ENCODE results near the gene PTDSS2.

Gene PTDSS2

DNA sequence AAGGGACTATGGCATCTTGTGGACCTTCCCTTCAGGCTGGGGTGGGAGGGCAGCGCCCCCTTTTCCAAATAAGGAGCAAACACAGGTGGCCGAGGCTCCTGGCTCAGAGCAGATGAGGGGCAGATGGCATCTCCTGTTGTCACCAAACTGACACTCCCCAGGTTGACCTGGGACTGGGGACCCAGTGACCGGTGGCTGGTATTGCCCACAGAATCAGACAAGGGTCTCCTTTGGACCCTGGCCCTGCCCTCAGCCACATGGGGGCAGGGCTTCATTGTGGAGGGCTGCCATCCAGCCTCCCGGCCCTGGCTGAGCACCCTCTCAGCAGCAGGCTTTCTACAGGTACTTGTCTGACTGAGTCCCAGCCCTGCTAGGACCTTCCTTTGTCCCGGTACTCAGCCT is 34.4 kb upstream of the PTDSS2 start:
- Histone ChIP-seq H3K4me3 (ENCODE audit: insufficient read depth, low read depth, low read length, poor library complexity, severe bottlenecking) (peak overlapping the region; percentile 69), H3K27me3 (replicated peaks; ENCODE audit: control insufficient read depth, insufficient read depth, low read length, poor library complexity, severe bottlenecking) (no peaks in the 10 kb centered on the region), H3K9me3 (ENCODE audit: control insufficient read depth, low read length) (no peaks in the 10 kb centered on the region), H3K36me3 (ENCODE audit: control insufficient read depth, insufficient read depth, low read length) (no peaks in the 10 kb centered on the region), H3K4me1 (ENCODE audit: control insufficient read depth, insufficient read depth, low read length, poor library complexity, severe bottlenecking) (peaks cover 27% of the 10 kb centered on the region), H3K27ac (ENCODE audit: insufficient read depth, low read length, poor library complexity, severe bottlenecking) (peak overlapping the region; percentile 78)
- DNase-seq, result no peak

DNA sequence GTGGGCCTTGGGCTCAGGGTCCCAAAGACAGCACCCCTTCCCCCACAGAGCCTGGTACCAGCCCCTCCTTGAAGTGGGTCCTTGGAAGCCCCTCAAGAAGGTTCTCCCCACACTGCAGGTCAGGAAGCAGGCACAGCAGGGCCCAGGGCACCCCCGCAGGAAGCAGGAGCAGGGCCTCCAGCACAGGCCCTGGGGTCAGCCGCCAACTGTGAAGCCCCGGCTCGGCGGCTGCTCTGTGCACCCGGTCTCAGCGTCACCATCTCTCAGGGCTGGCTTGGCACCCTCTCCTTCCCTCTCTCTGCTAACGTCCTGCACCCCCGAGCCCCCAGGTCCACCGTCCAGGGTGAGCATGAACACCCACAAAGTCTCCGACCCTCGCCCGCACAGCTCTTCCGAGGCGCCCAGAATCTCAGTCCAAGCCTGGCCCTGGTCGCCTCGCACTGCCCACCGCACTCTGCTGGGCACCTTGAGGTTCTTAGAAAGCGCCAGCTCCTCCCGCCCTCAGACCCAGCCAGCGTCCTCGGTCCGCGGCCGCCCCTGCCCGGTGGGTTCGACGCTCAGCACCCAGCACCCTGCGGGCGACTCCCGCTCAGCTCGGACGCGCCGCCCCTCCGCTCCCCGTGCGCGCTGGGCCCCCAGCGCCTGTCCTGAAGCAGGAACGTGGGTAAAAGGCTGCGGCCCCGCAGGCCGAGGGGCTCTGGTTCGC is 33.9 kb upstream of the PTDSS2 start:
- peak overlapping the region; percentile 69 for H3K4me3 ChIP-seq (ENCODE audit: insufficient read depth, low read depth, low read length, poor library complexity, severe bottlenecking)
- no peaks in the 10 kb centered on the region for H3K9me3 ChIP-seq (ENCODE audit: control insufficient read depth, low read length)
- peaks cover 27% of the 10 kb centered on the region for H3K4me1 ChIP-seq (ENCODE audit: control insufficient read depth, insufficient read depth, low read length, poor library complexity, severe bottlenecking)
- peak overlapping the region; percentile 78 for H3K27ac ChIP-seq (ENCODE audit: insufficient read depth, low read length, poor library complexity, severe bottlenecking)
- no peaks in the 10 kb centered on the region for H3K36me3 ChIP-seq (ENCODE audit: control insufficient read depth, insufficient read depth, low read length)
- no peak for DNase-seq
- no peaks in the 10 kb centered on the region for H3K27me3 ChIP-seq (replicated peaks; ENCODE audit: control insufficient read depth, insufficient read depth, low read length, poor library complexity, severe bottlenecking)

DNA sequence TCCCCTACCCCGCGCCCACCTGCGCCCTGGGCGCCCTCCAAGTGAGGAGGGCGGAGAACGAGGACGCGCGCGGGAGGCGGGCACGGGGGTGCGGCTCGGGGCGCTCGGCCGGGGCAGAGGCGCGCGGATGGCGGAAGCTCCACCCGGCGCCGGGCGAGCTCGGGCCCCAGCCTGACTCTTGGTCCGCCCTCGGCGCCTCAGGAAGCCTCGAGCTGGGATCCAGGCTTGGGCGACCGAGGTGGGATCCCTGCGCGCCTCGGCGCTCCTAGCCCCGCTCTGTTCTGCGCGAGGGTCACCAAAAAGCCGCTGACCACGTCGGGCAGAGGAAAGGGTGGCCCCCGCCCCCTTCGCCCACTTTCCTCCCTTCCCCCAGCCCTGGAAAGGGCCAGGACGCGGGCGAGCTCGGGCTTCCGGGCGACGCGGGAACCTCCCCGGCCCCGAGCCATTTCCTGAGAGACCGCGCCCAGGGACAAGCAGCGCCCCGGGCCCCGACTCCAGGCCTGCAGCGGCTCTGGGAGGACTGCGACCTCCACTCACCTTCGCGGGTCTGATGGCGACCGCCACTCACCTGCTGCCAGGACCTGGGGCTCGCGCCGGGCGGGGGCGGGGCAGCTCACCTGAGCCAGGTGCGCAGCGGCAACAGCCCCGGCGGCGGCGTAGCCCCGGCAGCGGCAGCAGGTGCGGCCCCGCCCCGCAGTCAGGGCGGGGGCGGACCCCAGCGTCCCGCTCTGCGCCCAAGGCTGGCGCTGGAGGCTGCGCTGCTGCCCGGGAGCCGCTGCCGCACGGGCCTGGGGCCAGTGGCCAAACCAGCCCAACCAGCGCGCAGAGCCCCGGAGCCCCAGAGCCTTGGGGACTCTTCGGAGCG is 33.1 kb upstream of the PTDSS2 start:
- DNase-seq, result peak in 1 of 3 donors; percentile 19
- Histone ChIP-seq H3K4me3 (ENCODE audit: insufficient read depth, low read depth, low read length, poor library complexity, severe bottlenecking) (peak overlapping the region; percentile 69), H3K27me3 (replicated peaks; ENCODE audit: control insufficient read depth, insufficient read depth, low read length, poor library complexity, severe bottlenecking) (no peaks in the 10 kb centered on the region), H3K36me3 (ENCODE audit: control insufficient read depth, insufficient read depth, low read length) (no peaks in the 10 kb centered on the region), H3K9me3 (ENCODE audit: control insufficient read depth, low read length) (no peaks in the 10 kb centered on the region), H3K4me1 (ENCODE audit: control insufficient read depth, insufficient read depth, low read length, poor library complexity, severe bottlenecking) (peaks cover 27% of the 10 kb centered on the region), H3K27ac (ENCODE audit: insufficient read depth, low read length, poor library complexity, severe bottlenecking) (peak overlapping the region; percentile 78)

DNA sequence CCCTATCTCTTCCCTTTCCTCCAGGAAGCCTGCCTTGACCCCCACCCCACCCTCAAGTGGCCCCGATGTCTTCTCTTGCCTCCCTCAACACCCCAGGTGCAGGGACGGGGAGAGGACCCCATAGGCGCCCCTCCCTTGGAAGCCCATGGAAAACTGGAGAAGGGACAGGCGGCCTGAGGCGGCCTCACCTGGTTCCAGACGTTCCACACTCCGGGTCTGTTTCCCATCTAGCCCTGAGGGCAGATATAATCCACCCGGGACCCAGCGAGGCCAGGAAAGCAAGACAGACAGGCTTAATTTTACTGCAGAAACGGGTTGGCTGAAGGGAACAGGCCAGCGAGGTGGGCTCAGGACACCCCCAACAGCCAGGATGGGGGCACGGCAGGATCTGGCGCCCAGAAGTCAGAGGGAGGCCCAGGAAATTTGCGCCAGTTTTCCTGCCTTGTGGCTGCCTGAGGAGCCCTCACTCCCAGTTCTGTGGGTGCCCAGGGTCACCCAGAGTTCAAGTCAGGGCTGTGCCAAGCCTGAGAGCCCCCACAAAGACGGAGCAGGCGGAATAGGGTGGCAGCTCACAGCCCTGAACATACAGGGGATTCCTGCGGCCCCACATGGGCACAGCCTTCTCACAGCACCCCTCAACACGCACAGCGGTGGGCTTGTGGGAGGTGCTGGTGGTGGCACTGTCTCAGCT is 32.3 kb upstream of the PTDSS2 start:
- Histone ChIP-seq H3K9me3 (ENCODE audit: control insufficient read depth, low read length) (no peaks in the 10 kb centered on the region), H3K36me3 (ENCODE audit: control insufficient read depth, insufficient read depth, low read length) (no peaks in the 10 kb centered on the region), H3K4me1 (ENCODE audit: control insufficient read depth, insufficient read depth, low read length, poor library complexity, severe bottlenecking) (peaks cover 24% of the 10 kb centered on the region), H3K4me3 (ENCODE audit: insufficient read depth, low read depth, low read length, poor library complexity, severe bottlenecking) (no peak overlapping the region), H3K27me3 (replicated peaks; ENCODE audit: control insufficient read depth, insufficient read depth, low read length, poor library complexity, severe bottlenecking) (no peaks in the 10 kb centered on the region), H3K27ac (ENCODE audit: insufficient read depth, low read length, poor library complexity, severe bottlenecking) (peak overlapping the region; percentile 78)
- no peak for DNase-seq

DNA sequence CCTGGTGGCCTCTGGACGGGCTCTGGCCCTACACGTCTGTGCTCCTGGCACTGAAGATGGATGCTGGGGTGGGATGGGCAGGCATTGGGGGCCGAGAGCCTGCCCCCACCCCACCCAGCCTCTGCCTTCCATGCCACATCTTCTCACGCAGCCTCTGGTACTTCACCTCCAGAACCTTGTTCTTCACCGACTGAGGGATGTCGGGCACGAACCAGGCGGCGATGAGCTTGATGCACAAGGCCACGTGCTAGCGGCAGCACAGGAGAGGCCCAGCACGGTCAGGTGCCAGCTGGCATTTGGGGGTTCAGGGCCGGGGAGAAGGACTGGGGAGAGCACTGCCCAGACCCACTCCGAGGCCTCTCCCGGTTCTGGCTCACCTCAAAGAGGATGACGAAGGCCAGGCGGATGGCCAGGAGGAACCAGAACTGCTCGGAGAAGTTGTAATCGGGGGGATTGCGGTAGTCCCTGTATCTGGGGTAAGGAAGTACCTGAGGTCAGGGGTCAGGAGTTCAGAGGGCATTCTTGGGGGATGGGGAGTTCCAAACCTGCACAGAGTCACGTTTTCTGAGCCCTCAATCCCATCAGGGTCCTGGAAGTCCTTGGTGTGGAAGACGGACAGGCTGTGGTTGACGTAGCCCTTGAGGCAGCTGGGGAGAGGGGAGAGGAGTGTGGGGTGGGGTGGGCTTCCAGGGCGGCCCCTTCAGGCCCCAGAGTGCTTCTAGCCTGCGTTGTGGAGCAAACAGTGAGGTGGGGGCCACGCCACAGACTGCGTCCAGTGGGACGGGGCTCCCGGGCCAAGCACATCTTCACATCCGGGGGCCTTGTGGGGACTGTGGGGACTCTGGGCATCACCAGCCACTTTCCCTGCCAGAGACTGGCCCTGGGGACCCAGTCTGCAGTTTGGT is 31.5 kb upstream of the PTDSS2 start:
- H3K36me3 ChIP-seq (ENCODE audit: control insufficient read depth, insufficient read depth, low read length), result no peaks in the 10 kb centered on the region
- no peaks in the 10 kb centered on the region for H3K9me3 ChIP-seq (ENCODE audit: control insufficient read depth, low read length)
- peaks cover 18% of the 10 kb centered on the region for H3K4me1 ChIP-seq (ENCODE audit: control insufficient read depth, insufficient read depth, low read length, poor library complexity, severe bottlenecking)
- H3K27me3 ChIP-seq (replicated peaks; ENCODE audit: control insufficient read depth, insufficient read depth, low read length, poor library complexity, severe bottlenecking), result no peaks in the 10 kb centered on the region
- no peak overlapping the region for H3K4me3 ChIP-seq (ENCODE audit: insufficient read depth, low read depth, low read length, poor library complexity, severe bottlenecking)
- DNase-seq, result no peak
- no peak overlapping the region for H3K27ac ChIP-seq (ENCODE audit: insufficient read depth, low read length, poor library complexity, severe bottlenecking)

DNA sequence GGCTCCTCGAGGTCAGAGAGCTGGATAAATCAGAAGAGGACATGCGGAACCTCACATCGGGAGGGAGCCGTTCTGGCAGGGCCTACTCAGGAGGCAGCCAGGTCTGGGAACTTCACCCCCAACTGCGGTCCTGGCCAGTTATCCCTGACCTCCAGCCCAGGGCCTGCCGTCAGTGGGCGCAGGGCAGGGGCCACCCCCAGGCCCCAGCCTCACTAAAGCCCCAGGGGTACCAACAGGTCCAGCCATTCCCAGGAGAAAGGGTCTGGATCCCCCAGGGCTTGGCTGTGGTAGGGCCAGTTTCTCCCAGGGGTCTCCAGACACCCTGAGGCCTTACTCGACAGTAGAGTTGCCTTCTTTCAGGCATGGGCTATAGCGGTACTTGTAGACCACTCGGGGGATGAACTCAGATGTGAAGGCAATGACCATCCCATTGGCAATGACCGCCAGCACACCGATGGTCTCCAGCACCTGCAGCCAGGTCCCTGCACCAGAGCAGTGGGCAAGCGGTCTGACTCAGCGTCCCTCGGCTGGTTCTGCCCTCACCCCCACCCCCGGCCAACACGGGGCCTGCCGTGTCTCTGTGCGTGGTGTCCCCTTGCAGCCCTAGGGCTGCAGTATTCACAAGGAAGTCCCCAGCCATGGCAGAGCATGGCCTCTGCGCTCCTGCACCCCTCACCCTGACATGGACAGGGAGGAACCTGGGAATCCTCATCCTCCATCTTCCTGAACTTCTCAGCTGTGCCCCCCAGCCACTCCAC is 30.7 kb upstream of the PTDSS2 start:
- Histone ChIP-seq H3K4me3 (ENCODE audit: insufficient read depth, low read depth, low read length, poor library complexity, severe bottlenecking) (no peak overlapping the region), H3K9me3 (ENCODE audit: control insufficient read depth, low read length) (no peaks in the 10 kb centered on the region), H3K4me1 (ENCODE audit: control insufficient read depth, insufficient read depth, low read length, poor library complexity, severe bottlenecking) (peaks cover 18% of the 10 kb centered on the region), H3K36me3 (ENCODE audit: control insufficient read depth, insufficient read depth, low read length) (no peaks in the 10 kb centered on the region), H3K27me3 (replicated peaks; ENCODE audit: control insufficient read depth, insufficient read depth, low read length, poor library complexity, severe bottlenecking) (no peaks in the 10 kb centered on the region), H3K27ac (ENCODE audit: insufficient read depth, low read length, poor library complexity, severe bottlenecking) (no peak overlapping the region)
- no peak for DNase-seq

DNA sequence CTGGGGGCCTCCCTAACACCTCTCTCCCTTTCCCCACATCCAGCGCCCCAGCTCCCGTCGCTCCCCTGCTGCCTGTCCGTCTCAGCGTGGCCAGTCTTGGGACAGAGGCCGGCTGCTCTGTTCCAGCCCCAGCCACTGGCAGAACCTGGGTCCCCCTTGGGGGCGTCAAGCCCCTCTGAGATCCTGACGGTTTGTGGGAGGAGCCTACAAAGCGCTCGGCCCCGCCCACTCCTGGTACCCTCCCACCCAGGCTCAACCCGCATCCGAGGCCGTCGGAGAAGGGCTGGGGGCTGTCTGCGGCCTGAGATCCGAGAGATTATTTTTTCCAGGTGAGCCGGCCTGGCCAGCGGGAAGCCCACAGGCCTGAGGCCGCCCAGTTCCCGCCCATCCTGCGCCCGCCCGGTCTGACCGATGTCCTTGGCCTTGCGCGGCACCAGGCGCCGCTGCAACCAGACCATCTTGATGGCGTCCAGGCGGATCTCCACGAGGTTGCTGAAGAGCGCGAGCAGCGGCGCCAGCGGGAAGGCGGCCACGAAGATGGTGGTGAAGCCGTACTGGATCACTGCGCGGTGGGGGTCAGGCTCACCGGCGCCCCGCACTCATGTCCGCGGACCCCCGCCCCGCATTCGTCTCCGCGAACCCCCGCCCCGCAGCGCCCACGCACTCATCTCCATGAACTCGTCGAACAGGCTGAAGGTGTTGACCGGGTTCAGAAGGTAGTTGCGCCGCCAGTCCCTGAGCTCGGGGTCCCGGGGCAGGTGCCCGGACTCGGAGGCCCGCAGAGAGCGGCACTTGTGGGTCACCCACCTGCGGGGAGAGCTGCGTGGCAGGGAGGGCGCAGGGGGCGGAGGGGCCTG is 29.8 kb upstream of the PTDSS2 start:
- Histone ChIP-seq H3K36me3 (ENCODE audit: control insufficient read depth, insufficient read depth, low read length) (no peaks in the 10 kb centered on the region), H3K4me1 (ENCODE audit: control insufficient read depth, insufficient read depth, low read length, poor library complexity, severe bottlenecking) (peaks cover 15% of the 10 kb centered on the region), H3K27me3 (replicated peaks; ENCODE audit: control insufficient read depth, insufficient read depth, low read length, poor library complexity, severe bottlenecking) (no peaks in the 10 kb centered on the region), H3K9me3 (ENCODE audit: control insufficient read depth, low read length) (no peaks in the 10 kb centered on the region), H3K27ac (ENCODE audit: insufficient read depth, low read length, poor library complexity, severe bottlenecking) (no peak overlapping the region), H3K4me3 (ENCODE audit: insufficient read depth, low read depth, low read length, poor library complexity, severe bottlenecking) (no peak overlapping the region)
- no peak for DNase-seq

DNA sequence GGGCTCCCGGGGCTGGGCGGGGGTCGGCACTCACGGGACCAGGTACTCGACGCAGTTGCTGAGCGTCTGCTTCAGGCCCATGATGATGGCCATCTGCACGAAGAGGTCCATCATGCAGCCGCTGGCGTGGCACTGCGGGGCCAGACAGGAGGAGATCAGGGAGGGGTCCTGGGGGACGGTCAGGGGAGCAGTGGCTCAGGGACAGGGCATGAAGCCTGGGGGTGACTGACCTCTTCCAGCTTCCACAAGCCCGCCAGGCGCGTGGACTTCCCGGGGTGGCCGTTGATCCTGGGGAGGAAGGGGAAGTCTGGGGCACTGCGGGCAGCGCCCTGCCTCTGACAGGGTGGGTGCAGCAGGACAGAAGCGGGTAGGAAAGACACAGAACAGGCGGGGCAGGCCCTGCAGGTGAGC is 29.2 kb upstream of the PTDSS2 start:
- H3K36me3 ChIP-seq (ENCODE audit: control insufficient read depth, insufficient read depth, low read length), result no peaks in the 10 kb centered on the region
- H3K27me3 ChIP-seq (replicated peaks; ENCODE audit: control insufficient read depth, insufficient read depth, low read length, poor library complexity, severe bottlenecking), result no peaks in the 10 kb centered on the region
- peaks cover 9% of the 10 kb centered on the region for H3K4me1 ChIP-seq (ENCODE audit: control insufficient read depth, insufficient read depth, low read length, poor library complexity, severe bottlenecking)
- no peak overlapping the region for H3K27ac ChIP-seq (ENCODE audit: insufficient read depth, low read length, poor library complexity, severe bottlenecking)
- DNase-seq, result no peak
- H3K4me3 ChIP-seq (ENCODE audit: insufficient read depth, low read depth, low read length, poor library complexity, severe bottlenecking), result no peak overlapping the region
- no peaks in the 10 kb centered on the region for H3K9me3 ChIP-seq (ENCODE audit: control insufficient read depth, low read length)
